ENCODE data around the gene RAB33B.
"Not testable (repeated sequence)": the region's sequence is repeated elsewhere in the genome, so short reads cannot be mapped to it uniquely, and the experiment has no call there.

The RAB33B gene

DNA sequence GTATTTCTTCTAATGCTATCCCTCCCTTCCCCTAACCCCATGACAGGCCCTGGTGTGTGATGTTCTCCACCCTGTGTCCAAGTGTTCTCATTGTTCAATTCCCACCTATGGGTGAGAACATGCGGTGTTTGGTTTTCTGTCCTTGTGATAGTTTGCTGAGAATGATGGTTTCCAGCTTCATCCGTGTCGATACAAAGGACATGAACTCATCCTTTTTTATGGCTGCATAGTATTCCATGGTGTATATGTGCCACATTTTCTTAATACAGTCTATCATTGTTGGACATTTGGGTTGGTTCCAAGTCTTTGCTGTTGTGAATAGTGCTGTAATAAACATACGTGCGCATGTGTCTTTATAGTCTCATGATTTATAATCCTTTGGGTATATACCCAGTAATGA is 10.6 kb downstream of the RAB33B start:
- not testable (repeated sequence) for H3K36me3 ChIP-seq (ENCODE audit: control insufficient read depth, insufficient read depth, low read length); H3K27me3 ChIP-seq (ENCODE audit: control insufficient read depth, insufficient read depth, low read length); H3K4me3 ChIP-seq (ENCODE audit: low read depth, low read length); H3K9ac ChIP-seq (ENCODE audit: low read length); H3K27ac ChIP-seq (ENCODE audit: low read depth, low read length)
- Histone ChIP-seq H3K4me1 (ENCODE audit: control insufficient read depth, insufficient read depth, low read length) (peaks cover 18% of the 10 kb centered on the region), H3K9me3 (ENCODE audit: control insufficient read depth, insufficient read depth, low read depth, low read length) (peaks cover 15% of the 10 kb centered on the region)

GRCh38 chr4:139465922-139466321 is 12.0 kb downstream of the RAB33B start:
- no peaks in the 10 kb centered on the region for H3K27me3 ChIP-seq (ENCODE audit: control insufficient read depth, insufficient read depth, low read length)
- H3K36me3 ChIP-seq (ENCODE audit: control insufficient read depth, insufficient read depth, low read length) = no peaks in the 10 kb centered on the region
- H3K27ac ChIP-seq (ENCODE audit: low read depth, low read length) = no peak overlapping the region
- no peak overlapping the region for H3K4me3 ChIP-seq (ENCODE audit: low read depth, low read length)
- H3K9me3 ChIP-seq (ENCODE audit: control insufficient read depth, insufficient read depth, low read depth, low read length) = peaks cover 18% of the 10 kb centered on the region
- no peak overlapping the region for H3K9ac ChIP-seq (ENCODE audit: low read length)
- H3K4me1 ChIP-seq (ENCODE audit: control insufficient read depth, insufficient read depth, low read length) = peaks cover 6% of the 10 kb centered on the region

DNA sequence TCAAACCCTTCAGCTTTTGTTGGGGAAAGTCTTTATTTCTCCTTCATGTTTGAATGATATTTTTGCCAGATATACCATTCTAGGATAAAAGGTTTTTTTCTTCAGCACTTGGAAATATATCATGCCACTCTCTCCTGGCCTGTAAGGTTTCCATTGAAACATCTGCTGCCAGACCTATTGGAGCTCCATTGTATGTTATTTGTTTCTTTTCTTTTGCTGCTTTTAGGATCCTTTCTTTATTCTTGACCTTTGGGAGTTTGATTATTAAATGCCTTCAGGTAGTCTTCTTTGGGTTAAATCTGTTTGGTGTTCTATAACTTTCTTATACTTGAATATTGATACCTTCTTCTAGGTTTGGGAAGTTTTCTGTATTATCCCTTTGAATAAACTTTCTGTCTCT is 14.8 kb downstream of the RAB33B start:
- Histone ChIP-seq H3K9me3 (ENCODE audit: control insufficient read depth, insufficient read depth, low read depth, low read length) (peaks cover 25% of the 10 kb centered on the region), H3K36me3 (ENCODE audit: control insufficient read depth, insufficient read depth, low read length) (peaks cover 13% of the 10 kb centered on the region)
- H3K27me3 ChIP-seq (ENCODE audit: control insufficient read depth, insufficient read depth, low read length); H3K9ac ChIP-seq (ENCODE audit: low read length); H3K4me3 ChIP-seq (ENCODE audit: low read depth, low read length); H3K4me1 ChIP-seq (ENCODE audit: control insufficient read depth, insufficient read depth, low read length); H3K27ac ChIP-seq (ENCODE audit: low read depth, low read length): not testable (repeated sequence)

- Histone ChIP-seq H3K9ac (ENCODE audit: low read length) (no peak overlapping the region), H3K9me3 (ENCODE audit: control insufficient read depth, insufficient read depth, low read depth, low read length) (peaks cover 25% of the 10 kb centered on the region), H3K4me1 (ENCODE audit: control insufficient read depth, insufficient read depth, low read length) (no peaks in the 10 kb centered on the region), H3K27ac (ENCODE audit: low read depth, low read length) (no peak overlapping the region), H3K27me3 (ENCODE audit: control insufficient read depth, insufficient read depth, low read length) (no peaks in the 10 kb centered on the region), H3K36me3 (ENCODE audit: control insufficient read depth, insufficient read depth, low read length) (peaks cover 15% of the 10 kb centered on the region), H3K4me3 (ENCODE audit: low read depth, low read length) (no peak overlapping the region)
Measured at GRCh38 chr4:139469216-139469615, 15.3 kb downstream of the RAB33B start.

- Histone ChIP-seq H3K9me3 (ENCODE audit: control insufficient read depth, insufficient read depth, low read depth, low read length) (peaks cover 25% of the 10 kb centered on the region), H3K27me3 (ENCODE audit: control insufficient read depth, insufficient read depth, low read length) (no peaks in the 10 kb centered on the region), H3K4me3 (ENCODE audit: low read depth, low read length) (no peak overlapping the region), H3K4me1 (ENCODE audit: control insufficient read depth, insufficient read depth, low read length) (no peaks in the 10 kb centered on the region), H3K36me3 (ENCODE audit: control insufficient read depth, insufficient read depth, low read length) (peaks cover 17% of the 10 kb centered on the region), H3K9ac (ENCODE audit: low read length) (no peak overlapping the region), H3K27ac (ENCODE audit: low read depth, low read length) (no peak overlapping the region)
Measured at GRCh38 chr4:139469869-139470268, 15.9 kb downstream of the RAB33B start.

DNA sequence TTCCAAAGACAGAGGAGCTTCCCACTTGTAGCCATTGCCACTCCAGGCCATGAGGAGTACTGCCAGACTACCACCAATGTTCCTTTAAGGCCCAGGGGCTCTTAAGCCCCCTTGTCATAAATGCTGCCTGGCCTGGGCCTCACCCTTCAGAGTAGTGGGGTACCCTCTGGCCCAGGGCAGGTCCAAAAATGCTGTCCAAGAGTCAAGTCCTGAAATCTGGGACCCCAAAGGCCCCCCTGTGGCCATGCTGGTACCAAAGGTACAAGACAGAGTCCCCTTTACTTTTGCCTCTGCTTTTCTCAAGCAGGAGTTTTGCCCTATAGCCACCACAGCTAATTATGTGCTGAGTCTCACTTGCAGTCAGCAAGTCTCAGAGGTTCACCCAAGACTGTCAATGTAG is 16.4 kb downstream of the RAB33B start:
- peaks cover 17% of the 10 kb centered on the region for H3K36me3 ChIP-seq (ENCODE audit: control insufficient read depth, insufficient read depth, low read length)
- H3K27me3 ChIP-seq (ENCODE audit: control insufficient read depth, insufficient read depth, low read length) = no peaks in the 10 kb centered on the region
- H3K9ac ChIP-seq (ENCODE audit: low read length) = no peak overlapping the region
- peaks cover 25% of the 10 kb centered on the region for H3K9me3 ChIP-seq (ENCODE audit: control insufficient read depth, insufficient read depth, low read depth, low read length)
- no peak overlapping the region for H3K4me3 ChIP-seq (ENCODE audit: low read depth, low read length)
- no peaks in the 10 kb centered on the region for H3K4me1 ChIP-seq (ENCODE audit: control insufficient read depth, insufficient read depth, low read length)
- H3K27ac ChIP-seq (ENCODE audit: low read depth, low read length) = no peak overlapping the region

- H3K4me3 ChIP-seq (ENCODE audit: low read depth, low read length) = no peak overlapping the region
- peaks cover 23% of the 10 kb centered on the region for H3K9me3 ChIP-seq (ENCODE audit: control insufficient read depth, insufficient read depth, low read depth, low read length)
- H3K27ac ChIP-seq (ENCODE audit: low read depth, low read length) = no peak overlapping the region
- no peaks in the 10 kb centered on the region for H3K4me1 ChIP-seq (ENCODE audit: control insufficient read depth, insufficient read depth, low read length)
- H3K27me3 ChIP-seq (ENCODE audit: control insufficient read depth, insufficient read depth, low read length) = no peaks in the 10 kb centered on the region
- H3K9ac ChIP-seq (ENCODE audit: low read length) = no peak overlapping the region
- H3K36me3 ChIP-seq (ENCODE audit: control insufficient read depth, insufficient read depth, low read length) = peaks cover 17% of the 10 kb centered on the region
Measured at GRCh38 chr4:139470997-139471665, 17.2 kb downstream of the RAB33B start.

- Histone ChIP-seq H3K9me3 (ENCODE audit: control insufficient read depth, insufficient read depth, low read depth, low read length) (peaks cover 21% of the 10 kb centered on the region), H3K4me1 (ENCODE audit: control insufficient read depth, insufficient read depth, low read length) (no peaks in the 10 kb centered on the region), H3K27me3 (ENCODE audit: control insufficient read depth, insufficient read depth, low read length) (no peaks in the 10 kb centered on the region), H3K36me3 (ENCODE audit: control insufficient read depth, insufficient read depth, low read length) (peaks cover 17% of the 10 kb centered on the region), H3K4me3 (ENCODE audit: low read depth, low read length) (no peak overlapping the region), H3K27ac (ENCODE audit: low read depth, low read length) (no peak overlapping the region), H3K9ac (ENCODE audit: low read length) (no peak overlapping the region)
Measured at GRCh38 chr4:139472852-139473251, 18.9 kb downstream of the RAB33B start.

- peaks cover 6% of the 10 kb centered on the region; the same call in 1 of the 2 replicates for H3K9me3 ChIP-seq (ENCODE audit: control insufficient read depth, insufficient read depth, low read depth, low read length)
- no peak overlapping the region for H3K27ac ChIP-seq (ENCODE audit: low read depth, low read length)
- no peak overlapping the region for H3K4me3 ChIP-seq (ENCODE audit: low read depth, low read length)
- no peak overlapping the region for H3K9ac ChIP-seq (ENCODE audit: low read length)
- H3K4me1 ChIP-seq (ENCODE audit: control insufficient read depth, insufficient read depth, low read length) = no peaks in the 10 kb centered on the region
- peaks cover 17% of the 10 kb centered on the region for H3K36me3 ChIP-seq (ENCODE audit: control insufficient read depth, insufficient read depth, low read length)
- H3K27me3 ChIP-seq (ENCODE audit: control insufficient read depth, insufficient read depth, low read length) = no peaks in the 10 kb centered on the region
Measured at GRCh38 chr4:139476363-139476762, 22.4 kb downstream of the RAB33B start.

DNA sequence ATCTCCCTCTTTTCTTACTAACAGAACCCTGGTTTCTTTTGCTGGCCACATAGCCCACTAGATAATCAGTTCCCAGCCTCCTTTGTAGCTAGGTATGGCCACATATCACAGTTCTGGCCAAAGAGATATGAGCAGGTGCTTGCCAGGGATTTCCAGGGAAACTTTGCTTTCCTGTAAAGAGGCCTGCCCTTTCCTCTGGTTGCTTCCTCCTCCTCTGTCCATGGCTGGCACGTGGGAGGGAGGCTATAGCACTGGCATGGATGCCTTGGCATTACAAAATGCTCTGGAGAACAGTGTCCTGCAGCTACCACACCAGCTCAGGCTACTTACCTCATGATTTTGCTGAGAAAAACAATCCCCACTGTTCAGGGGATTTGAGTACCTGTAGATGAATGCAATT is 27.5 kb downstream of the RAB33B start:
- Histone ChIP-seq H3K9ac (ENCODE audit: low read length) (no peak overlapping the region), H3K27ac (ENCODE audit: low read depth, low read length) (no peak overlapping the region), H3K36me3 (ENCODE audit: control insufficient read depth, insufficient read depth, low read length) (no peaks in the 10 kb centered on the region), H3K4me3 (ENCODE audit: low read depth, low read length) (no peak overlapping the region), H3K4me1 (ENCODE audit: control insufficient read depth, insufficient read depth, low read length) (no peaks in the 10 kb centered on the region), H3K9me3 (ENCODE audit: control insufficient read depth, insufficient read depth, low read depth, low read length) (no peaks in the 10 kb centered on the region), H3K27me3 (ENCODE audit: control insufficient read depth, insufficient read depth, low read length) (no peaks in the 10 kb centered on the region)

DNA sequence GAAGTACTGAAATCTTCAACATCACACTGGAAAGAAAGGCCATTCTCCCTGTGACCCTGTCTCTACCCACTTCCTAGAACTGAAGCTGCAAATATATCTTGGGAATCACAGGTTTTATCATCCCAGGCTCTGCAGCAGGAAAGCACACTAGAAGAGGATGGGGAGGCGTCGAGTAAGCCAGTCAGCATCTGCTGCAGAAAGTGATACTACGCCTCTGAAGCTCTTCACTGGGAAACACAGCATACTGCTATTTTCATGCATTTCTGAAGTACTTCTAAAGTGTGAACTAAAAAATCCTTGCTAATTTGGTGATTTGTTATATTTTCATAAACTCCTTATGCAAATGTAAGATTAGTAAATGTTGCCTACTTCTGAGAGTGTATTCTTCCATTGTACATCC is 29.1 kb downstream of the RAB33B start:
- no peaks in the 10 kb centered on the region for H3K36me3 ChIP-seq (ENCODE audit: control insufficient read depth, insufficient read depth, low read length)
- H3K4me3 ChIP-seq (ENCODE audit: low read depth, low read length) = no peak overlapping the region
- no peaks in the 10 kb centered on the region for H3K27me3 ChIP-seq (ENCODE audit: control insufficient read depth, insufficient read depth, low read length)
- no peak overlapping the region for H3K27ac ChIP-seq (ENCODE audit: low read depth, low read length)
- H3K4me1 ChIP-seq (ENCODE audit: control insufficient read depth, insufficient read depth, low read length) = no peaks in the 10 kb centered on the region
- H3K9ac ChIP-seq (ENCODE audit: low read length) = no peak overlapping the region
- H3K9me3 ChIP-seq (ENCODE audit: control insufficient read depth, insufficient read depth, low read depth, low read length) = no peaks in the 10 kb centered on the region

Measured in HUES6 (cell line).